SU-DHL-6 (cell line): ENCODE results near the gene HES7.

Source experiments
- EZH2phosphoT487 ChIP-seq: fragments of 200-600 bp; sonication (generic), shearing (Covaris generic); conservative IDR thresholded peaks from 2 replicates; pipeline ENCODE4 v1.6.1; 2018; ENCODE audit warnings: mild to moderate bottlenecking, antibody characterized with exemption, low read length, moderate library complexity, mixed read lengths
- TF ChIP-seq, protein P1 (sequence below): fragments of 200-600 bp; sonication (generic); IDR thresholded peaks from one replicate; pipeline ENCODE4 v1.5.1; 2017; ENCODE audit warnings: antibody characterized with exemption, mild to moderate bottlenecking, low read length, moderate library complexity; ENCODE audit not compliant: insufficient read depth, poor library complexity, severe bottlenecking

DNA sequence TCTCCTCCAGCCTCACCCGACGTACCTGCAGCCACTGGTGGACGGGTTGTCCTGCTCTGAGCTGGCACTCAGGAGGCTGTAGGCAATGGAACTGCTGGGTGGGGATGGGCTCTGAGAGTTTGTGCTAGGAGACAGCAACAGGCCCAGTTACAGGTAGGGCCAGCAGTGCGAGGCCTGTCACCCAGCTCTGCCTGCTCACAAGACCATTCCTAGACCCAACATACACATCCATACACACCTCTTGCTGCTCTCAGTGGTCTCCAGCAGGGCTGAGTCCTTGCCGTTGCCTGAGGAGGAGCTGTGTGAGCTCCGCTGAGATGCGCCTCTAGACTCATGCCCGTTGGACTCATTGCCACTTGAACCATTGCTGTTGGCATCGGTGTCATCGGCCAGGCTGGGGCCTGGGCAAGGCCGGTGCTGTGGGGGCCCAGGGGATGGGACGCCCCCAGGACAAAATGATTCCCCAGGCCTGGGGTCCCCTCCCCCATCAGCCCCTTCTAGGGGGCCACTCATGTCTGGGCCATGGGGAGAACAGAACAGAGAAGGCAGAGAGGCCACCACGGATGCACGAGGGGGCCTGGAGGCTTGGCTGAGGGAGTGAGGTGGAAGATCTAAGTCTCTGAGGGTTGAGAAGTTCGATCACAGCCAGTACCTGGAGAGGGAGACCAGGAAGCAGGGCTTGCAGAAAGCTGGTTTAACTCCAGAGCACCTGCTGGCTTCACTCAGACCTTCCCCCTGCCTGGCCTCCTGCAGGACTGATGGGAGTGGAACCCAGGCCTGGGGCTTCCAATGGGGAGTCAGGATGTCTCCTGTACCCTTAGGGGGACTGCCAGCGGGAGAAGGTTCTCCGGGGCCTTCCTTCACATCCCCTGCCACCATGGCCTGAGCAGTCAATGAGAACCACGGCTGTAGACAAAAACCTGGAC lies 26.6 kb upstream of the HES7 start:
- TF ChIP-seq, protein P1, sequence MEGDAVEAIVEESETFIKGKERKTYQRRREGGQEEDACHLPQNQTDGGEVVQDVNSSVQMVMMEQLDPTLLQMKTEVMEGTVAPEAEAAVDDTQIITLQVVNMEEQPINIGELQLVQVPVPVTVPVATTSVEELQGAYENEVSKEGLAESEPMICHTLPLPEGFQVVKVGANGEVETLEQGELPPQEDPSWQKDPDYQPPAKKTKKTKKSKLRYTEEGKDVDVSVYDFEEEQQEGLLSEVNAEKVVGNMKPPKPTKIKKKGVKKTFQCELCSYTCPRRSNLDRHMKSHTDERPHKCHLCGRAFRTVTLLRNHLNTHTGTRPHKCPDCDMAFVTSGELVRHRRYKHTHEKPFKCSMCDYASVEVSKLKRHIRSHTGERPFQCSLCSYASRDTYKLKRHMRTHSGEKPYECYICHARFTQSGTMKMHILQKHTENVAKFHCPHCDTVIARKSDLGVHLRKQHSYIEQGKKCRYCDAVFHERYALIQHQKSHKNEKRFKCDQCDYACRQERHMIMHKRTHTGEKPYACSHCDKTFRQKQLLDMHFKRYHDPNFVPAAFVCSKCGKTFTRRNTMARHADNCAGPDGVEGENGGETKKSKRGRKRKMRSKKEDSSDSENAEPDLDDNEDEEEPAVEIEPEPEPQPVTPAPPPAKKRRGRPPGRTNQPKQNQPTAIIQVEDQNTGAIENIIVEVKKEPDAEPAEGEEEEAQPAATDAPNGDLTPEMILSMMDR, result no peak
- TF ChIP-seq EZH2phosphoT487, result no peak
